KOPT-K1 (cell line): ENCODE measurements around the gene AUTS2.
A peak's percentile ranks its signal among the peaks of the same experiment; 100 is the strongest.

Experiments
- H3K27ac ChIP-seq: fragments of 200-600 bp; sonication (generic); 2 replicates; pipeline ENCODE4 v1.5.1; 2016; ENCODE audit warnings: antibody characterized with exemption, mild to moderate bottlenecking, low read depth, low read length; ENCODE audit not compliant: poor library complexity, severe bottlenecking
- H3K36me3 ChIP-seq: fragments of 200-600 bp; sonication (generic); 2 replicates; pipeline ENCODE4 v1.5.1; 2017; ENCODE audit warnings: antibody characterized with exemption, mild to moderate bottlenecking, low read length, moderate library complexity; ENCODE audit not compliant: insufficient read depth
- H3K9me3 ChIP-seq: fragments of 200-600 bp; sonication (generic); 2 replicates; pipeline ENCODE4 v1.5.1; 2017; ENCODE audit warnings: antibody characterized with exemption, low read length, mild to moderate bottlenecking; ENCODE audit not compliant: insufficient read depth, poor library complexity, severe bottlenecking

The AUTS2 gene

GRCh38 chr7:69692611-69693010 lies 94.3 kb downstream of the AUTS2 start:
- H3K27ac ChIP-seq = no peak overlapping the region
- peaks cover 14% of the 10 kb centered on the region for H3K9me3 ChIP-seq
- H3K36me3 ChIP-seq = no peaks in the 10 kb centered on the region

GRCh38 chr7:69693042-69693441 lies 94.8 kb downstream of the AUTS2 start:
- Histone ChIP-seq H3K27ac (no peak overlapping the region), H3K36me3 (no peaks in the 10 kb centered on the region)

GRCh38 chr7:69696054-69696591 lies 97.8 kb downstream of the AUTS2 start:
- Histone ChIP-seq H3K36me3 (no peaks in the 10 kb centered on the region), H3K9me3 (peaks cover 3% of the 10 kb centered on the region), H3K27ac (peak overlapping the region; percentile 58)

More at GRCh38 chr7:69693042-69693441, 94.8 kb downstream of the AUTS2 start:
- H3K9me3 ChIP-seq = peaks cover 14% of the 10 kb centered on the region

GRCh38 chr7:69696686-69697685 lies 98.7 kb downstream of the AUTS2 start:
- Histone ChIP-seq H3K36me3 (no peaks in the 10 kb centered on the region), H3K9me3 (no peaks in the 10 kb centered on the region), H3K27ac (peak overlapping the region; percentile 58)

- Histone ChIP-seq H3K36me3 (no peaks in the 10 kb centered on the region), H3K27ac (no peak overlapping the region), H3K9me3 (no peaks in the 10 kb centered on the region)
These were observed 100.0 kb downstream of the AUTS2 start for GRCh38 chr7:69698109-69698825.

GRCh38 chr7:69699931-69700330 lies 101.7 kb downstream of the AUTS2 start:
- Histone ChIP-seq H3K27ac (no peak overlapping the region), H3K36me3 (no peaks in the 10 kb centered on the region), H3K9me3 (no peaks in the 10 kb centered on the region)

GRCh38 chr7:69700331-69700730 lies 102.1 kb downstream of the AUTS2 start:
- Histone ChIP-seq H3K36me3 (no peaks in the 10 kb centered on the region), H3K9me3 (no peaks in the 10 kb centered on the region), H3K27ac (no peak overlapping the region)

- H3K36me3 ChIP-seq = no peaks in the 10 kb centered on the region
- H3K27ac ChIP-seq = no peak overlapping the region
- H3K9me3 ChIP-seq = no peaks in the 10 kb centered on the region
These were observed 103.0 kb downstream of the AUTS2 start for GRCh38 chr7:69701288-69701687.

GRCh38 chr7:69702357-69702756 lies 104.1 kb downstream of the AUTS2 start:
- no peaks in the 10 kb centered on the region for H3K9me3 ChIP-seq
- no peaks in the 10 kb centered on the region for H3K36me3 ChIP-seq
- no peak overlapping the region for H3K27ac ChIP-seq

GRCh38 chr7:69703099-69703498 lies 104.8 kb downstream of the AUTS2 start:
- no peaks in the 10 kb centered on the region for H3K9me3 ChIP-seq
- H3K27ac ChIP-seq = no peak overlapping the region
- H3K36me3 ChIP-seq = no peaks in the 10 kb centered on the region

GRCh38 chr7:69706070-69706469 lies 107.8 kb downstream of the AUTS2 start:
- H3K9me3 ChIP-seq = no peaks in the 10 kb centered on the region
- H3K36me3 ChIP-seq = no peaks in the 10 kb centered on the region
- H3K27ac ChIP-seq = no peak overlapping the region

- no peak overlapping the region for H3K27ac ChIP-seq
- no peaks in the 10 kb centered on the region for H3K36me3 ChIP-seq
- H3K9me3 ChIP-seq = no peaks in the 10 kb centered on the region
These were observed 110.6 kb downstream of the AUTS2 start for GRCh38 chr7:69708857-69709256.

- H3K36me3 ChIP-seq = no peaks in the 10 kb centered on the region
- H3K27ac ChIP-seq = no peak overlapping the region
These were observed 112.6 kb downstream of the AUTS2 start for GRCh38 chr7:69710768-69711438.

GRCh38 chr7:69714886-69715576 lies 116.8 kb downstream of the AUTS2 start:
- H3K27ac ChIP-seq = no peak overlapping the region
- H3K9me3 ChIP-seq = no peaks in the 10 kb centered on the region
- H3K36me3 ChIP-seq = no peaks in the 10 kb centered on the region

More at GRCh38 chr7:69710768-69711438, 112.6 kb downstream of the AUTS2 start:
- no peaks in the 10 kb centered on the region for H3K9me3 ChIP-seq
